ENCODE results near the gene TNNT2. TPM values are rescaled to one million over a fixed set of nuclear protein-coding genes. Genes with fewer than 3 reads are reported as not detected.

The TNNT2 gene
- total RNA-seq, 1 experiment from 2014 or later: not detected

DNA sequence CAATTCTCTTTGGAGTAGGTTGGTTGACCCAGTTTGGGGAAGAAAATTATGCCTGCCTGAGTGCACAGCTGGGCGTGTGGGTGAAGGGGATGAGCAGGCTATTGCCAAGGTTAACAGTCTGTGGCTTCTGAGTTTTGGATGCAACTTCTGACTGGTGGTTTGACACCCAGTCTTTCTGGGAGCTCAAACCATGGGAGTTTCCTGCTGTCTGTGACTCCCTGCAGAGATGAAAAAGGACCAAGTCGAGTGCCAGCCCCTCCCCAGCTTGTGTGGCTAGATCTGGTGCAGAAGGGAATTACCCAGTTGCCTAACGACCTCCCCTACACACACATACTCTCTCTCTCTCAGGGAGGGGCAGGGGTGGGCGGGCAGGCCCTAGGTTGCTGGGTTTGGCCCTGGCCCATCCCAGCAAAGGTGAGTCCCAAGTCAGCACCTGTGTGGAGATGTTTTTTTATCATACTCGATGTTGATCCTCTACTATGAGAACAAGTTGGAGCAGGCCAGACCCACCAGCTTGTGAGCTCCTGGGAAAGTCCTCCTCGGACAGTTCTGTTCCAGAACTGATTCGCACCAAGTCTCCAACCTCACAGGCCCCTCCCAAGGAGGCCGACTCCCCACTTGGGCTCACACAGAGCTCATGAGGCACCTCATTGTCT is 66.0 kb downstream of the TNNT2 start:
- no peaks in the 10 kb centered on the region for H3K9me3 ChIP-seq (replicated peaks)
- no peak for DNase-seq (ENCODE audit: low read depth in 1 of 2, low spot score in 2 of 2)
- H3K4me3 ChIP-seq: no peak overlapping the region
- H3K27ac ChIP-seq: no peak overlapping the region
- H3K36me3 ChIP-seq: no peaks in the 10 kb centered on the region
- H3K4me1 ChIP-seq (replicated peaks): no peaks in the 10 kb centered on the region
- peaks cover 10% of the 10 kb centered on the region; the same call in 1 of the 2 replicates for H3K27me3 ChIP-seq (replicated peaks)

DNA sequence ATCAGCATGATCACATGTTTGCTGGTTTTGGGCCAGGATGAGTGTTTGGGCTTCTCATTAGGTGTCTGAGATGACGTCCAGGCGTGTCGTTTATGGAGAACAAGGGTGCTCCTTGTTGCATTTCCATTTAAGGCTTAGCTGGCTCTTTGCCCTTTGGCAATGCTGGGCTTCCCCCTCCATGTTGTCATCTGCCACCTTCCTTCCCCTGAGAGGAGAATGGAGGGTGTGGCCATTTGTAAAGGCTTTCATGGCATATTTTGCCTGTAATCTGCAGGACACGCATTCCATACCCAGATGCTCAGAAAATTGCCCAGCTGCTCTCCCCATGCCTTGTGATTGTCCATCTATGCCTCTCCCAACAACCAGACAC is 66.5 kb downstream of the TNNT2 start:
- Histone ChIP-seq H3K27ac (no peak overlapping the region), H3K9me3 (replicated peaks) (no peaks in the 10 kb centered on the region), H3K36me3 (no peaks in the 10 kb centered on the region), H3K27me3 (replicated peaks) (peaks cover 10% of the 10 kb centered on the region; the same call in 1 of the 2 replicates), H3K4me3 (no peak overlapping the region), H3K4me1 (replicated peaks) (no peaks in the 10 kb centered on the region)
- no peak for DNase-seq (ENCODE audit: low read depth in 1 of 2, low spot score in 2 of 2)

DNA sequence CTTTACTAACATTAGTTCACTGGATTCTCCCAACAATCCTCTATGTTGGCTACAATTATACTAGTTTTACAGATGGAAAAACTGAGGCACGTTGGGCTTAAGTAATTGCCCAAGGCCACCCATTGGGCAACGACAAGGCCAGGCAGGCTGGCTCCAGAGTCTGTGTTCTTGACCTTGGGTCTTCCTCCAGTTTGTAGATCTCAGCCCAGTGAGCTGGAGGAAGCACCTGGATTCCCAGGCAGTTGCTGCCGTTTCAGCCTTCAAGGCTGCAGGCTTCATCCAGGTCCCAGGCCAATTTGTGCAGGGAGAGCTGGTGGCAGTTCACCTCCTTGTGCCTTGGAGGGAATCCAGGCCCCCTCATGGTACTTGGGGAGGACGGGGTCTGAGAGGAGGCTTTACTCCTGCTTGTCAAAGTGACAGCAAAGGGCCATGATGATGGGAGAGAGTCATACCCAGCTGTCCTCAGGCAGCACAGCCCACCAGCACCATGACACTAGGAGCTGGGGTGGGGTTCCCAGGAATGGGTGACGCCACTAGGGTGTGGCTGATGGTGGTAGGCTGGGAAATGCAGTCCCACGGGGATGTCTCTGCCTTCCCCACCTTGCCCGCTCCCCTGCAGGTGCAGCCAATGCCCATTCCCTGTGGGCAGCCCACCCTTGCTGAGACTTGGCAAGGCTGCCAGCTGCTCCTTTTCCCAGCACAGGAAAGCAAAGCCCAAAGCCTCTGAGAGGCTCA is 67.1 kb downstream of the TNNT2 start:
- Histone ChIP-seq H3K36me3 (no peaks in the 10 kb centered on the region), H3K27ac (no peak overlapping the region), H3K9me3 (replicated peaks) (no peaks in the 10 kb centered on the region), H3K27me3 (replicated peaks) (peaks cover 10% of the 10 kb centered on the region; the same call in 1 of the 2 replicates), H3K4me1 (replicated peaks) (no peaks in the 10 kb centered on the region), H3K4me3 (no peak overlapping the region)
- no peak for DNase-seq (ENCODE audit: low read depth in 1 of 2, low spot score in 2 of 2)

DNA sequence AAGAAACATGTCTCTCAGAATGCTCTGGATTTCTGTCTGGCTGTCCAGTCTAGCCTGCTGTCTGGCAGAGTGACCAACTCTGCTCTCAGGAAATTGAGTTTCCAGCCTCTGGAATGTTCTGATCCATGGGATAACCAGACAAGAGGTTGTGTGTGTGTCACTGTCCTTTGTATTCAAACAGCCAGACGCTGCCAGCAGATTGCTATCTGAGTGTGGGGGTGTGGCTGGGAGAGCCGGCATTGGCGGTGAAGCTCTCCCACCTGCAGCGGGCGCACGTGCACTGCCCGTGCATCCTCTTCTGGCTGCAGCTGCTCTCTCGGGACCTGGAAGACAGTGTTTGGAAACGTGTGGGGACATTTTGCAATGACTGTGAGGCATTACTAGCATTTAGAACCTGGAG is 68.1 kb downstream of the TNNT2 start:
- no peaks in the 10 kb centered on the region for H3K9me3 ChIP-seq (replicated peaks)
- no peak overlapping the region for H3K4me3 ChIP-seq
- H3K27me3 ChIP-seq (replicated peaks): peaks cover 7% of the 10 kb centered on the region; the same call in 1 of the 2 replicates
- no peak for DNase-seq (ENCODE audit: low read depth in 1 of 2, low spot score in 2 of 2)
- no peaks in the 10 kb centered on the region for H3K4me1 ChIP-seq (replicated peaks)
- H3K36me3 ChIP-seq: no peaks in the 10 kb centered on the region
- H3K27ac ChIP-seq: no peak overlapping the region

Other genes starting within 250 kb of the TNNT2 start
- 84.3 and 110 TPM in 2 replicates for gene TMEM9, start 223.2 kb downstream of the TNNT2 start, total RNA-seq (2014; rRNA removed; shearing (Covaris generic))
- gene IGFN1, start 186.9 kb downstream of the TNNT2 start, total RNA-seq (2014; rRNA removed; shearing (Covaris generic)): 0.03 TPM in 1 of 2 replicates, not detected in the other
- gene PKP1, start 94.2 kb downstream of the TNNT2 start, total RNA-seq (2014; rRNA removed; shearing (Covaris generic)): not detected in 2 replicates
- not detected in 2 replicates for gene LAD1, start 21.6 kb upstream of the TNNT2 start, total RNA-seq (2014; rRNA removed; shearing (Covaris generic))
- gene TNNI1, start 44.0 kb upstream of the TNNT2 start, total RNA-seq (2014; rRNA removed; shearing (Covaris generic)): not detected in 2 replicates
- 36.7 and 75.0 TPM in 2 replicates for gene PHLDA3, start 91.5 kb upstream of the TNNT2 start, total RNA-seq (2014; rRNA removed; shearing (Covaris generic))
- gene CSRP1, start 129.4 kb upstream of the TNNT2 start, total RNA-seq (2014; rRNA removed; shearing (Covaris generic)): 1,173 and 1,377 TPM in 2 replicates
- 12.7 and 15.5 TPM in 2 replicates for gene NAV1, start 161.4 kb upstream of the TNNT2 start, total RNA-seq (2014; rRNA removed; shearing (Covaris generic))